HG02642 (cell line): ENCODE data around the gene IPO13.

Experiments used
- ATAC-seq: cut with Tn5 transposase; IDR thresholded peaks from one replicate; pipeline ENCODE4 v1.9.1; 2021; ENCODE audit warnings: mild to moderate bottlenecking; ENCODE audit not compliant: unreplicated experiment, poor library complexity

Gene IPO13

GRCh38 chr1:43998000-43998378 is 51.2 kb downstream of the IPO13 start:
- no peak for ATAC-seq

- ATAC-seq: no peak
Observed at GRCh38 chr1:43999455-43999854, 52.7 kb downstream of the IPO13 start.

- ATAC-seq: no peak
Observed at GRCh38 chr1:44000122-44000665, 53.4 kb downstream of the IPO13 start.

GRCh38 chr1:44002165-44002564 is 55.4 kb downstream of the IPO13 start:
- no peak for ATAC-seq

- no peak for ATAC-seq
Observed at GRCh38 chr1:44002606-44003157, 55.9 kb downstream of the IPO13 start.

GRCh38 chr1:44008259-44008658 is 61.5 kb downstream of the IPO13 start:
- no peak for ATAC-seq

GRCh38 chr1:44010935-44011471 is 64.3 kb downstream of the IPO13 start:
- ATAC-seq: no peak

GRCh38 chr1:44012404-44012803 is 65.7 kb downstream of the IPO13 start:
- ATAC-seq: no peak

- no peak for ATAC-seq
Observed at GRCh38 chr1:44012941-44013609, 66.3 kb downstream of the IPO13 start.

- ATAC-seq: no peak
Observed at GRCh38 chr1:44013949-44014348, 67.2 kb downstream of the IPO13 start.

- ATAC-seq: no peak
Observed at GRCh38 chr1:44014365-44015104, 67.8 kb downstream of the IPO13 start.

GRCh38 chr1:44015206-44015605 is 68.5 kb downstream of the IPO13 start:
- ATAC-seq: no peak

GRCh38 chr1:44016041-44016889 is 69.5 kb downstream of the IPO13 start:
- ATAC-seq: no peak

- ATAC-seq: no peak
Observed at GRCh38 chr1:44016890-44017400, 70.2 kb downstream of the IPO13 start.
